Measurements from ENCODE around the gene CDHR4. TPM values are rescaled to one million over a fixed set of nuclear protein-coding genes. Genes with fewer than 3 reads are reported as not detected.
"Not testable (repeated sequence)": the region's sequence is repeated elsewhere in the genome, so short reads cannot be mapped to it uniquely, and the experiment has no call there.

Gene CDHR4
- total and polyA plus RNA-seq, 2 experiments from 2014 or later: 0.57 TPM

- TF ChIP-seq EZH2phosphoT487 (IDR thresholded peaks at IDR 0.05; ENCODE audit: low read depth, severe bottlenecking, unreplicated experiment) (no peak), EZH2 (IDR thresholded peaks at IDR 0.05; ENCODE audit: borderline replicate concordance) (no peak), CTCF (IDR thresholded peaks at IDR 0.05; ENCODE audit: poor library complexity) (no peak)
- DNase-seq (ENCODE audit: low spot score): no peak
- Histone ChIP-seq H3K4me2 (no peak overlapping the region), H4K20me1 (ENCODE audit: insufficient read depth, poor library complexity, severe bottlenecking) (peaks cover 50% of the 10 kb centered on the region), H3K4me3 (no peak overlapping the region), H2AFZ (no peak overlapping the region), H3K36me3 (replicated peaks; ENCODE audit: insufficient read depth, low read depth) (no peaks in the 10 kb centered on the region), H3K4me1 (ENCODE audit: insufficient read depth) (peaks cover 6% of the 10 kb centered on the region), H3K9me3 (ENCODE audit: low read depth) (no peaks in the 10 kb centered on the region), H3K27me3 (no peaks in the 10 kb centered on the region), H3K9me2 (replicated peaks; ENCODE audit: insufficient read depth) (no peaks in the 10 kb centered on the region), H3K79me2 (peaks cover 96% of the 10 kb centered on the region), H3K27ac (no peak overlapping the region)
- 73% methylated on average over 1 of the region's 1 CpG for WGBS (ENCODE audit: low lambda C conversion rate, missing lambda C conversion rate)
Measured at GRCh38 chr3:49756036-49756435, 43.6 kb downstream of the CDHR4 start.

- TF ChIP-seq EZH2phosphoT487 (IDR thresholded peaks at IDR 0.05; ENCODE audit: low read depth, severe bottlenecking, unreplicated experiment): no peak
- no peak for TF ChIP-seq EZH2 (IDR thresholded peaks at IDR 0.05; ENCODE audit: borderline replicate concordance)
- no peak for TF ChIP-seq CTCF (IDR thresholded peaks at IDR 0.05; ENCODE audit: poor library complexity)
- no peak overlapping the region for H3K4me2 ChIP-seq
- no peaks in the 10 kb centered on the region for H3K9me3 ChIP-seq (ENCODE audit: low read depth)
- WGBS (ENCODE audit: low lambda C conversion rate, missing lambda C conversion rate): 100% methylated on average over 1 of the region's 1 CpG
- H3K4me1 ChIP-seq (ENCODE audit: insufficient read depth): peaks cover 6% of the 10 kb centered on the region
- peaks cover 94% of the 10 kb centered on the region for H3K79me2 ChIP-seq
- no peak overlapping the region for H2AFZ ChIP-seq
- H3K27ac ChIP-seq: no peak overlapping the region
- DNase-seq (ENCODE audit: low spot score): no peak
- H3K27me3 ChIP-seq: no peaks in the 10 kb centered on the region
- no peak overlapping the region for H3K4me3 ChIP-seq
- no peaks in the 10 kb centered on the region for H3K9me2 ChIP-seq (replicated peaks; ENCODE audit: insufficient read depth)
- no peaks in the 10 kb centered on the region for H3K36me3 ChIP-seq (replicated peaks; ENCODE audit: insufficient read depth, low read depth)
- peaks cover 47% of the 10 kb centered on the region for H4K20me1 ChIP-seq (ENCODE audit: insufficient read depth, poor library complexity, severe bottlenecking)
Measured at GRCh38 chr3:49754536-49754935, 45.1 kb downstream of the CDHR4 start.

- Histone ChIP-seq H2AFZ (no peak overlapping the region), H3K79me2 (peaks cover 83% of the 10 kb centered on the region), H3K9me2 (replicated peaks; ENCODE audit: insufficient read depth) (no peaks in the 10 kb centered on the region), H4K20me1 (ENCODE audit: insufficient read depth, poor library complexity, severe bottlenecking) (peaks cover 20% of the 10 kb centered on the region), H3K27me3 (no peaks in the 10 kb centered on the region), H3K36me3 (replicated peaks; ENCODE audit: insufficient read depth, low read depth) (no peaks in the 10 kb centered on the region), H3K27ac (peak overlapping the region; percentile 73), H3K4me3 (no peak overlapping the region), H3K9me3 (ENCODE audit: low read depth) (no peaks in the 10 kb centered on the region), H3K4me1 (ENCODE audit: insufficient read depth) (peaks cover 6% of the 10 kb centered on the region), H3K4me2 (no peak overlapping the region)
- TF ChIP-seq CTCF (IDR thresholded peaks at IDR 0.05; ENCODE audit: poor library complexity) (no peak), EZH2phosphoT487 (IDR thresholded peaks at IDR 0.05; ENCODE audit: low read depth, severe bottlenecking, unreplicated experiment) (no peak)
- no peak for DNase-seq (ENCODE audit: low spot score)
- 87% methylated on average over 4 of the region's 4 CpGs for WGBS (ENCODE audit: low lambda C conversion rate, missing lambda C conversion rate)
Measured at GRCh38 chr3:49751501-49751900, 48.2 kb downstream of the CDHR4 start.

- no peak for DNase-seq (ENCODE audit: low spot score)
- Histone ChIP-seq H3K4me3 (no peak overlapping the region), H3K36me3 (replicated peaks; ENCODE audit: insufficient read depth, low read depth) (no peaks in the 10 kb centered on the region), H3K27ac (peak overlapping the region; percentile 73), H3K4me1 (ENCODE audit: insufficient read depth) (peaks cover 6% of the 10 kb centered on the region), H2AFZ (no peak overlapping the region), H3K27me3 (no peaks in the 10 kb centered on the region), H3K9me2 (replicated peaks; ENCODE audit: insufficient read depth) (no peaks in the 10 kb centered on the region), H3K9me3 (ENCODE audit: low read depth) (no peaks in the 10 kb centered on the region), H3K4me2 (no peak overlapping the region), H4K20me1 (ENCODE audit: insufficient read depth, poor library complexity, severe bottlenecking) (peaks cover 18% of the 10 kb centered on the region), H3K79me2 (peaks cover 83% of the 10 kb centered on the region)
- TF ChIP-seq EZH2phosphoT487 (IDR thresholded peaks at IDR 0.05; ENCODE audit: low read depth, severe bottlenecking, unreplicated experiment): no peak
- no peak for TF ChIP-seq CTCF (IDR thresholded peaks at IDR 0.05; ENCODE audit: poor library complexity)
- TF ChIP-seq EZH2 (IDR thresholded peaks at IDR 0.05; ENCODE audit: borderline replicate concordance): no peak
- WGBS (ENCODE audit: low lambda C conversion rate, missing lambda C conversion rate): 90% methylated on average over 4 of the region's 4 CpGs
Measured at GRCh38 chr3:49750056-49750455, 49.6 kb downstream of the CDHR4 start.

GRCh38 chr3:49748874-49749273, 50.8 kb downstream of the CDHR4 start:
- not testable (repeated sequence) for H3K36me3 ChIP-seq (replicated peaks; ENCODE audit: insufficient read depth, low read depth); H2AFZ ChIP-seq; H3K9me2 ChIP-seq (replicated peaks; ENCODE audit: insufficient read depth); DNase-seq (ENCODE audit: low spot score); H4K20me1 ChIP-seq (ENCODE audit: insufficient read depth, poor library complexity, severe bottlenecking); H3K4me3 ChIP-seq; H3K4me2 ChIP-seq; H3K4me1 ChIP-seq (ENCODE audit: insufficient read depth); H3K9me3 ChIP-seq (ENCODE audit: low read depth); H3K27me3 ChIP-seq
- peak overlapping the region; percentile 67 for H3K27ac ChIP-seq
- H3K79me2 ChIP-seq: peaks cover 81% of the 10 kb centered on the region
- 87% methylated on average over 5 of the region's 5 CpGs for WGBS (ENCODE audit: low lambda C conversion rate, missing lambda C conversion rate)
